GM10266 (cell line): Measurements from ENCODE around the gene NEGR1.

Experiments
- DNase-seq: peaks from one replicate; pipeline ENCODE4 v3.0.0; 2012; ENCODE audit errors: extremely low spot score
- CTCF ChIP-seq: IDR thresholded peaks from 2 replicates; pipeline ENCODE4 v1.5.1; 2012; ENCODE audit warnings: mild to moderate bottlenecking, low read depth; ENCODE audit not compliant: control insufficient read depth, insufficient read depth; ENCODE audit errors: missing control alignments

Gene NEGR1

GRCh38 chr1:71921935-71922559 is 360.3 kb downstream of the NEGR1 start:
- no peak for DNase-seq
- TF ChIP-seq CTCF = no peak

DNA sequence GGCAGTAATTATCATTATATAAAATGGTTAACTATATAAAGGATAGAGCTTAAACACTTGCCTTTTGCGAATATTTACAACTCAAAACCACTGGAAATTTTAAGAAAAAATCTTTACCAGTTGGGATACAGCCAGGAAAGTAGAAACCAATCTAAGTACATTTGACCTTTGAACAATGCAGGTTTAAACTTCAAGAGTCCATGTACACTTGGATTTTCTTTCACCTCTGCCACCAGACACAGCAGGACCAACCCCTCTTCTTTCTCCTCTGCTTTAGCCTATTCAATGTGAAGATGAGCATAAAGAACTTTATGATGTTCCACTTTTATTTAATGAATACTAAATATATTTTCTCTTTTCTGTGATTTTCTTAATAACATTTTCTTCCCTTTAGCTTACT is 361.1 kb downstream of the NEGR1 start:
- TF ChIP-seq CTCF = no peak
- no peak for DNase-seq

GRCh38 chr1:71920556-71920955 is 361.8 kb downstream of the NEGR1 start:
- no peak for TF ChIP-seq CTCF

GRCh38 chr1:71919811-71920509 is 362.4 kb downstream of the NEGR1 start:
- no peak for DNase-seq
- no peak for TF ChIP-seq CTCF

More at GRCh38 chr1:71920556-71920955, 361.8 kb downstream of the NEGR1 start:
- no peak for DNase-seq

DNA sequence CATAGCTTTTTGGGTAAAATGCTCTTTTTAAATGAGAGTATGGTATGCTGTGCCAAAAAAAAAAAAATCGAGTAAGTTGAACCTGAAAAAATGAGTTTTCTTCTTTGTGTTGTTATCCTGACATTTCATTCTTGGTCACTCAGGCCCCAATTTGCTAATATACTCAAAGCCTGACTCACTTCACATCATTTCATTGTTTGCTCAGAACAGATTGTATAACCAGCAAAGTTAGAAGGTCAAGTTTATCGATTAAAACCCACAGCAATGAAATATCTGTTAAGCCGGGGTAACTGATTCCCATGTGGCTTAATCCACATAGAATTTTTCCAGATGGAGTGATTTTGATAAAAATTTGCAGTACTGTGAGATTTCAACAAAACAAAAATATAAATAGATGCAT is 363.7 kb downstream of the NEGR1 start:
- no peak for TF ChIP-seq CTCF
- DNase-seq = no peak

DNA sequence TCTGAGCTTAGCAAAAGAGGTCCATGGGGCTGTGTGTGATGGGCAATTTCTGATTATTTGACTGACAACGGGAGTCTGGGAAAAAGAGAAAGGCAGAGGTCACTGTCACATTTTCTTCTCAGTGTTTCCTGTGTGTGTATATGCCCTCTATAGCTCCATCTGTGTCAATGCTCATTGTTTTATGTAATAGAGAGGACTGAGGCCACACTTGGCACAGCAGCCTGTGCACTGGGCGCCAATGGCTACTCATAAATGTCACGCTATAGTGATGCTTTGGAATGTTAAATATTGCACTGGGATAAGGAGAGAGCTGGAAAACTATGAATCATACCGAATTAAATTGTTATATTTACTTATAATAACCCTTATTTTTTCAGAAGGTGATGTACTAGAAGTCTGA is 365.4 kb downstream of the NEGR1 start:
- DNase-seq = no peak
- no peak for TF ChIP-seq CTCF

GRCh38 chr1:71914626-71915025 is 367.7 kb downstream of the NEGR1 start:
- no peak for DNase-seq
- no peak for TF ChIP-seq CTCF
